Sigmoid colon (tissue), 4 donors: Measurements from ENCODE around the gene CAMTA1.

Experiments used
- CTCF ChIP-seq, 4 experiments: fragments of 450-650 bp in 3 of 4; fragments of 200-600 bp in 1 of 4; IDR thresholded peaks; one replicate each; pipeline ENCODE4 v1.5.1; 2016 to 2019; ENCODE audit warnings: antibody characterized with exemption in 4 of 4, mild to moderate bottlenecking in 3 of 4, moderate library complexity in 2 of 4
- POLR2A ChIP-seq, 2 donors: fragments of 450-650 bp; IDR thresholded peaks; one replicate each; pipeline ENCODE4 v1.6.1; 2016; ENCODE audit warnings: antibody characterized with exemption in 2 of 2, mild to moderate bottlenecking in 2 of 2, moderate library complexity in 2 of 2
- POLR2AphosphoS5 ChIP-seq, 4 donors: sonication (generic); formaldehyde crosslinking; IDR thresholded peaks; one replicate each; pipeline ENCODE4 v1.6.1; 2017; ENCODE audit warnings: antibody characterized with exemption in 4 of 4

- TF ChIP-seq POLR2A (IDR thresholded peaks at IDR 0.05) (no peak), CTCF (IDR thresholded peaks at IDR 0.05) (no peak), POLR2AphosphoS5 (IDR thresholded peaks at IDR 0.05) (no peak)
Measured at GRCh38 chr1:7437036-7437435, 651.8 kb downstream of the CAMTA1 start.
